Stimulated activated naive CD8-positive, alpha-beta T cell treated with anti-CD3 and anti-CD28 coated beads, Interleukin-15, amount 100 ng/mL, for 72 hours (primary cell): ENCODE data around the gene PTPRN2.

ENCODE experiments used
- ATAC-seq: fragments of 150-1000 bp; cut with Tn5 transposase; 2 replicates; pipeline ENCODE4 v1.10.0; 2021; ENCODE audit warnings: mild to moderate bottlenecking, moderate library complexity
- DNase-seq, 2 donors: peaks; one replicate each; pipeline ENCODE4 v3.0.0; 2021 to 2022
- H3K27ac Mint-ChIP-seq, 2 donors: one replicate each; pipeline ENCODE4 v1.8.0; 2022; ENCODE audit warnings: mild to moderate bottlenecking in 2 of 2, mixed read lengths in 2 of 2, moderate library complexity in 2 of 2
- H3K27me3 Mint-ChIP-seq: one replicate; pipeline ENCODE4 v1.8.0; 2022; ENCODE audit warnings: mixed read lengths
- H3K4me1 Mint-ChIP-seq: one replicate; pipeline ENCODE4 v1.8.0; 2022; ENCODE audit warnings: mild to moderate bottlenecking, mixed read lengths
- H3K4me3 Mint-ChIP-seq, 2 donors: one replicate each; pipeline ENCODE4 v1.8.0; 2022; ENCODE audit warnings: mild to moderate bottlenecking in 2 of 2, mixed read lengths in 2 of 2, moderate library complexity in 1 of 2
- H3K9me3 Mint-ChIP-seq, 2 donors: one replicate each; pipeline ENCODE4 v1.8.0; 2022; ENCODE audit warnings: mixed read lengths in 2 of 2

PTPRN2 gene

DNA sequence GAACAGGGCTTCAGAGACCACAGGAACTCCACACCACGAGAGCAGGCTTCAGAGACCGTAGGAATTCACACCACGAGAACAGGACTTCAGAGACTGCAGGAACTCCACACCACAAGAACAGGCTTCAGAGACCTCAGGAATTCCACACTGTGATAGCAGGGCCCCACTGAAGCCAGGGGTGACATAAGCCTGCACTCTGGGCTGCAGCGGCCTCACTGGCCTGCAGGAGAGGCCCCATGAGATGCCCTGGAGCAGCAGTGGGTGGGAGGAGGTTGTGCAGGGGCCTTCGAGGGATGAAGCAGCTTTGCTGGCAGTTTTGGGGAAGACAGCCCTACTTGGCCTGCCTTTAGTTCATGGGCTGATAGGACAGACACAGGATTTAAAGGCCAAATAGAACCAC lies 614.7 kb downstream of the PTPRN2 start:
- Mint-ChIP-seq H3K4me3 (no peak overlapping the region), H3K27ac (no peak overlapping the region), H3K27me3 (no peaks in the 10 kb centered on the region), H3K4me1 (no peaks in the 10 kb centered on the region), H3K9me3 (peaks cover 28 to 60% of the 10 kb centered on the region in 2 donors)
- no peak for DNase-seq
- no peak for ATAC-seq

DNA sequence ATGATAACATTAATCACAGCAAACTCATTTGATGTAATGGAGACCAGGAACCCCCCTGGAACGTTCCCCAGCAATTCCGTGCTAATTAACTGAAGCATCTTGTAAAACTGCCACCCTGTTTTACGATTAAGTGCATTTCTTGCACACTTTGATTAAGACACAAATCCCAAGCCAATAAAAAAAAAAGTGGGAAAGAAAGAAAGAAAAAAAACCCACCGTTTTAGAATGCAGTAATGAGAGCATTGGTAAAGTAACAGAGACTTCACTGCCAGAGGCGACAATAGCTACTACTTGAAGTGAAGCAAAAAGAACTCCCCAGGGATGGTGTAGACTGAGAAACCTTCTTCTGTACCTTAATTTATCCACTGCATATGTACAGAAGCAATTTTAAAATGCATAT lies 616.1 kb downstream of the PTPRN2 start:
- Mint-ChIP-seq H3K27ac (no peak overlapping the region), H3K4me3 (no peak overlapping the region)

GRCh38 chr7:157970744-157971143 lies 616.9 kb downstream of the PTPRN2 start:
- no peak for ATAC-seq
- H3K27me3 Mint-ChIP-seq: no peaks in the 10 kb centered on the region
- H3K27ac Mint-ChIP-seq: peak overlapping the region in 1 of 2 donors; percentile 4
- no peak for DNase-seq
- H3K9me3 Mint-ChIP-seq: peaks cover 28 to 58% of the 10 kb centered on the region in 2 donors
- H3K4me1 Mint-ChIP-seq: no peaks in the 10 kb centered on the region
- no peak overlapping the region for H3K4me3 Mint-ChIP-seq

More for the DNA sequence above, 616.1 kb downstream of the PTPRN2 start:
- Mint-ChIP-seq H3K27me3 (no peaks in the 10 kb centered on the region), H3K4me1 (no peaks in the 10 kb centered on the region), H3K9me3 (peaks cover 28 to 60% of the 10 kb centered on the region in 2 donors)
- ATAC-seq (no peak), DNase-seq (no peak)

DNA sequence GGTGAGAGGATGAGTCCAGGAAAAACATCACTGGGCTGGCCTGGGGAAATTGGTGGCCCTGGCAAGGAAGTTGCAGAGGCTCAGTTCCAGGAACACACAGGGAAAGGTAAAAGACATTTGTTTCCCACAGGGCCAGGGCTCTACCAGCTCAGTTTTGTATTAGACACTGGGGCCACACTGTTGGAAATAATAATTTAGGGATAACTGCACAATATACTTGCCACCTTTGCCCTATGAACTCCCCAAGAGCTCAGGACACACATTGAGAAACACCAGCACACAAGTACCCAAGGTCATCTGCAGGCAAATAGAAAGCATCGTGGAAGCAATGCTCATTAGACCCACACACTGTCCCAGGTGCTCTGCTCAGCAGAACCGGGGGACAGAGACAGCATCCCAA lies 617.6 kb downstream of the PTPRN2 start:
- DNase-seq: no peak
- peaks cover 23 to 50% of the 10 kb centered on the region in 2 donors for H3K9me3 Mint-ChIP-seq
- ATAC-seq: no peak
- no peaks in the 10 kb centered on the region for H3K4me1 Mint-ChIP-seq
- no peak overlapping the region for H3K27ac Mint-ChIP-seq
- H3K27me3 Mint-ChIP-seq: no peaks in the 10 kb centered on the region
- H3K4me3 Mint-ChIP-seq: no peak overlapping the region

DNA sequence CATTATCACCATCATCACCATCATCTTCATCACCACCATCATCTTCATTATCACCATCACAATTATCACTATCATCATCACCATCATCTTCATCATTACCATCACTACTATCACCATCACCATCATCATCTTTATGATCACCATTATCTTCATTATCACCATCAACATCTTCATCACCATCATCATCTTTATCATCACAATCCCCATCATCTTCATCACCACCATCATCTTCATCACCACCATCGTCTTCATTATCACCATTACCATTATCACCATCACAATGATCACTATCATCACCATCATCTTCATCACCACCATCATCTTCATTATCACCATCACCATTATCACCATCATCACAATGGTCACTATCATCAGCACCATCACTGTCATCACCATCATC lies 621.1 kb downstream of the PTPRN2 start:
- no peak overlapping the region for H3K27ac Mint-ChIP-seq
- ATAC-seq (no peak), DNase-seq (no peak)
- no peaks in the 10 kb centered on the region for H3K27me3 Mint-ChIP-seq
- H3K4me1 Mint-ChIP-seq: no peaks in the 10 kb centered on the region
- peaks cover 16 to 20% of the 10 kb centered on the region in 2 donors for H3K9me3 Mint-ChIP-seq
- no peak overlapping the region for H3K4me3 Mint-ChIP-seq

- no peak overlapping the region for H3K4me3 Mint-ChIP-seq
- DNase-seq (no peak), ATAC-seq (no peak)
- H3K27ac Mint-ChIP-seq: no peak overlapping the region
- no peaks in the 10 kb centered on the region for H3K4me1 Mint-ChIP-seq
- peaks cover 8% of the 10 kb centered on the region for H3K27me3 Mint-ChIP-seq
- peaks cover 4 to 5% of the 10 kb centered on the region in 2 donors for H3K9me3 Mint-ChIP-seq
Observed at GRCh38 chr7:157964521-157964920, 623.1 kb downstream of the PTPRN2 start.

DNA sequence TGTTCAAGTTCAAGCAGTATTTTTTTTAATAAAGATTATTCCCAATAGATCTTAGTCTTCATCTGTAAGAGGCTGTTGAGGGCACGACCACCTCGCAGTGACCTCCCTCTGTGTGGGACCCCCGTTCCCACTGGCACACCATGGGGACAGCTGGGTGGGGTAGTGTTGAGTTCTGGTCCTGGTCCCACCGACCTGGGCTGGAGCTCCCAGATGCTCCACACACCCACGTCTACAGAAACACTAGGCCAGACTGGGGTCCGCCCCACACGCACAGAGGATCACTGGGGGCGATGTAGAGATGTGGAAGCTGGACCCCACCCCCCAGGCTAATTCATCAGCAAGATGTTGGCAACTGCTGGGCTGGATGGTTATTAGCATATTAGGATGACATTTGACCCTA lies 623.6 kb downstream of the PTPRN2 start:
- ATAC-seq (no peak), DNase-seq (no peak)
- peaks cover 13% of the 10 kb centered on the region for H3K27me3 Mint-ChIP-seq
- H3K4me1 Mint-ChIP-seq: no peaks in the 10 kb centered on the region
- no peaks in the 10 kb centered on the region for H3K9me3 Mint-ChIP-seq
- H3K27ac Mint-ChIP-seq: no peak overlapping the region
- no peak overlapping the region for H3K4me3 Mint-ChIP-seq

GRCh38 chr7:157963526-157963925 lies 624.1 kb downstream of the PTPRN2 start:
- no peak overlapping the region for H3K4me3 Mint-ChIP-seq
- H3K27me3 Mint-ChIP-seq: peaks cover 15% of the 10 kb centered on the region
- H3K27ac Mint-ChIP-seq: no peak overlapping the region
- ATAC-seq (no peak), DNase-seq (no peak)
- no peaks in the 10 kb centered on the region for H3K9me3 Mint-ChIP-seq
- no peaks in the 10 kb centered on the region for H3K4me1 Mint-ChIP-seq

DNA sequence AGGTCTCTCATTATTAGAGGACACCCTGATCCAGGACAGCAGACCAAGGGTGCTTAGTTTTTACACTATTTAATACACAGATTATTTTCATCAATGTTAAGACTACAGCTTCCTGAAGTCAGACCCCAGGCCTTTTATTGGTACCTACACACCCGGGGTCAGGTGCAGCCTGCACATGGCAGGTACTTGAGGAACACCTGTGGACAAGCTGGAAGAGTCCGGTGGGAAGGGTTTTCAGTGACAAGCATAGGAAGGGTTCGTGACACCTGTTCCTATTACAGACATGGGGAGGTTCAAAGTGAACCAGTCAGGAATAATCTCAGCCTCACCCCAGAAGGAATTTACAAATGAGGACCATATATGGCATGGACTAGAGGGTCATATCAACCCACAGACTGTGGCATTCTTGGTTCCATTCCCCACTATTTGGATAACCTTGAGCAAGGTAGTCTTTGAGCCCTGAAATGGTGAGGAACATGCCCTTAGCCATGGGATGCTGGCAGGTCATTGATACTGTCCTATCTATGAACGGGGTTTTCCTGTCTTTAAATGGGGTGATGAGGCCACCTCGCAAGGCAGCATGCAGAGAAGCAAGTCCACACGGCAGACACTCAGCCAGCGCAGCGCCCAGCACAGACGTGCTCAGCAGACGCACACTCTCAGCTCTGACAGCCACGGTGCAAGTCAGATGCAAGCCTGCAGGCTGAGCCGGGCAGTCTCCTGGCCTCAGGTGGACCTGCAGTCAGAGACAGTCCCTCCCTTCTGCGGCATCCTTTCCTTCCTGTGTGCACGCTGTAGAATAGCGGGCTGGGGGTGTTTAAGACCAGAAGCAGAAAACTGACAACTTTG lies 624.9 kb downstream of the PTPRN2 start:
- no peaks in the 10 kb centered on the region for H3K9me3 Mint-ChIP-seq
- no peaks in the 10 kb centered on the region for H3K4me1 Mint-ChIP-seq
- ATAC-seq (no peak), DNase-seq (no peak)
- peaks cover 15% of the 10 kb centered on the region for H3K27me3 Mint-ChIP-seq
- no peak overlapping the region for H3K27ac Mint-ChIP-seq
- H3K4me3 Mint-ChIP-seq: no peak overlapping the region

DNA sequence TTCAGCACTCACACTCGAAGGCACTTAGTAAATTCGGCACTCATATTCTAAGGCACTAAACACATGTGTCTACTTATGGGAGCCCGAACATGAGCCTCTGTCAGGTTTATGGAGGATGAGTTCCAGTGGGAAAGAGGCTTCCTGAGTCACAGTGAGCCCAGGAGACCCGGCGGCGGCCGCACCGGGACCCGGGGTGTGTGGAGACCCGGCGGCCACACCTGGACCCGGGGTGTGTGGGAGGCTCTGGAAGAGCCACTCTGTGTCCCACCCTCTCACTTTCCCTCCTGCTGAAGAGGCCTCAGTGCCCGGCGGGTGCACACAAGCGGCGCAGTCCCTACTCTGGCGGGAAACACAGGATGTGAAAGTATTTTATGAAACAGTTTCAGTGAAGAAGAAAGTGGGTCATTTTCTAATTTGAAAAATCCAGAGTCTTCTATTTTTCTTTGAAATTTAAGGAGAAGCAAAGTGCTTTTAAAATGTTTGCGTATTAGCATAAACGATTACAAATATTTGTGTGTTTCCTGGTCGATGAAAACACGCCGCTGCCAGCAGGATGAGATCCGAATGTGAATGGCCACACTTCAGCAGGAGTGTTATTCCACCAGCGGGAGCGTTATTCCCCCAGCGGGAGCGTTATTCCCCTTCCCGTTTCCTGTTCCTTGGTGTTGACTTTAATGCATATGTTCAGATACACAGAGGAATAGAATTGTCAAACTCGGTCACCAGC lies 625.7 kb downstream of the PTPRN2 start:
- H3K4me3 Mint-ChIP-seq: no peak overlapping the region
- DNase-seq (no peak), ATAC-seq (peak; percentile 42)
- peaks cover 15% of the 10 kb centered on the region for H3K27me3 Mint-ChIP-seq
- no peak overlapping the region for H3K27ac Mint-ChIP-seq
- no peaks in the 10 kb centered on the region for H3K4me1 Mint-ChIP-seq
- no peaks in the 10 kb centered on the region for H3K9me3 Mint-ChIP-seq

DNA sequence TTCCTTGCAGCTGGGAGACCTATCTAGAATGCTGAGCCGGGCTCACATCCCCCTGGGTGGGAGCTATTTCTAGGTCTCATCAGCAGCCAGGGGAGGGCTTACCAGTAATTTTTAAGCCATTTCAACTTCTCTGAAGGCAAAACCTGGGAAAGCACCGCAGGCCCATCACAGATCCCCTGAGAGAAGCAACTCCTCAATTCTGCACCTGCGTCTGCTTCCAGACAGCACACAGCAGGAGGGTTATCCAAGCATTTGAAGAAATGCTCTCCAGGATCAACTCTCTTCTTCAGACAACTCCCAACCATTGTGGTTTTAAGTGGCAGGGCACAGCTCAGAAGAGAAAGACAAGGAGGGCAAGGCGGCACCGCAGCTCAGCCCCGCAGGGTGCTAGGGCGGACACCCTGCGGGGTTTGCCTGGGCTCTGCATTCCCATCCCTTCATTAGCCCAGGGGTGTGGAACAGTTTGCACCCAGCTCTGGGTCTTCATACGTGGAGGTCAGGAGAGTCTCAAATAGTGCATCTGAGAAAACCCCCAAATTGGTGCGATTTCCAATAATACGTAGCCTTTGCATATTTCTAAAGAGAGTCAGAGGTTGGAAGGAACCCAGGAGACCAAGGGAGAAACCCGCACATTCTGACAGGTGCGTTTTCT lies 632.1 kb downstream of the PTPRN2 start:
- DNase-seq (no peak), ATAC-seq (no peak)
- H3K27ac Mint-ChIP-seq: no peak overlapping the region
- H3K9me3 Mint-ChIP-seq: no peaks in the 10 kb centered on the region
- H3K4me1 Mint-ChIP-seq: no peaks in the 10 kb centered on the region
- H3K4me3 Mint-ChIP-seq: no peak overlapping the region
- peaks cover 15% of the 10 kb centered on the region for H3K27me3 Mint-ChIP-seq

DNA sequence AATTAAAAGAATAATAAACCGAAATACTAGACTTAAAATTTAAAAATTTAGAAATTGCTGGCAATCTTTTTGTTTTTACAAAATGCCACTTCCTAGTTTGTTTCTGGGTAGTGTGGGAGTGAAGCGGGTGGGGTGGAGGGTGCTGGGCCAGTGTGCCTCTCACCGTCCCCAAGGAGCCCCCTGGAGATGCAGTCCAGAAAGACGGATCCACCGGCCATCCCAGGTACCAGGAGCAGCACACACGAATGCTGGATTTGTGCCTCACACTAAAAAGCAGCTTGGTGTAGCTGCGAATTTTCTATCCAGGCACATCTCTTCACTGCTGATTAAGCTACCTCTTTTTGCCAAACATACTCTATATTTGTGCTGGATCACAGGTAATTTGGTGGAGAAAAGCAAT lies 632.7 kb downstream of the PTPRN2 start:
- ATAC-seq (no peak), DNase-seq (no peak)
- Mint-ChIP-seq H3K4me3 (no peak overlapping the region), H3K27ac (no peak overlapping the region), H3K9me3 (no peaks in the 10 kb centered on the region), H3K27me3 (peaks cover 10% of the 10 kb centered on the region), H3K4me1 (no peaks in the 10 kb centered on the region)

DNA sequence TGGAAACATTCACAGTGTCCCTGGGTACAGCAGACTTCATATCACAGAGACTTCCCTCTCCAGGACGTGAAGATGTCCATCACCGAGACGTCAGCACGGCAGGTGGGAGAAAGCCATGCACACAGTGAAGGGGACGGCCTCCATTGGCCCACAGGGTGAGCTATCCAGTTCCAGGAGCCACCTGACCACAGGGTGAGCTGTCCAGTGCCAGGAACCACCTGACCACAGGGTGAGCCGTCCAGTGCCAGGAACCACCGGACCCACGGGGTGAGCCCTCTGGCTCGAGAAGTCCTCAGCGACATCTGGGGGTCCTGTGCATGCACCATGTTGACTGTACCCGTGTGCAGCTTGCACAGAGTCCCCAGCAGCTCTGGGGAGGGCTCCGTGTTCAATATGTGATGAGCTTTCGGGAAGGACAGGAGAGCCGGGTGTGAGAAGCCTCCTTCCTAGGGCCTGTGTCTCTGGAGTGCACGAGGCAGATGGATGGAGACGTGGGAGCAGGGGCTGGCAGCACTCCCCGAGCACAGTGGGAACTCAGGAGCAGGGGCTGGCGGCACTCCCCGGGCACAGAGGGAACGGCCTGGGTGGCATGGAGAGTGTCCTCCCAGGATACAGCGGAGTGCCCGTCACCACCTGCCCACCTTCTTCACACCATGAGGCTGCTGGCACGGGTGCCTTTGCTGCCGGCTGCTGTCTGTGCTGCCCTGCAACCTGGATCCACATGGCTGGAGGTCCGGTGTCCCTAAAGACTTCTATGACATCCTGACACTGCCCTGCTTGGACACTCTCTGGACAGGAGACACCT lies 634.6 kb downstream of the PTPRN2 start:
- ATAC-seq (no peak), DNase-seq (no peak)
- Mint-ChIP-seq H3K4me3 (no peak overlapping the region), H3K27ac (no peak overlapping the region), H3K9me3 (peaks cover 0 to 5% of the 10 kb centered on the region in 2 donors), H3K4me1 (no peaks in the 10 kb centered on the region), H3K27me3 (no peaks in the 10 kb centered on the region)

DNA sequence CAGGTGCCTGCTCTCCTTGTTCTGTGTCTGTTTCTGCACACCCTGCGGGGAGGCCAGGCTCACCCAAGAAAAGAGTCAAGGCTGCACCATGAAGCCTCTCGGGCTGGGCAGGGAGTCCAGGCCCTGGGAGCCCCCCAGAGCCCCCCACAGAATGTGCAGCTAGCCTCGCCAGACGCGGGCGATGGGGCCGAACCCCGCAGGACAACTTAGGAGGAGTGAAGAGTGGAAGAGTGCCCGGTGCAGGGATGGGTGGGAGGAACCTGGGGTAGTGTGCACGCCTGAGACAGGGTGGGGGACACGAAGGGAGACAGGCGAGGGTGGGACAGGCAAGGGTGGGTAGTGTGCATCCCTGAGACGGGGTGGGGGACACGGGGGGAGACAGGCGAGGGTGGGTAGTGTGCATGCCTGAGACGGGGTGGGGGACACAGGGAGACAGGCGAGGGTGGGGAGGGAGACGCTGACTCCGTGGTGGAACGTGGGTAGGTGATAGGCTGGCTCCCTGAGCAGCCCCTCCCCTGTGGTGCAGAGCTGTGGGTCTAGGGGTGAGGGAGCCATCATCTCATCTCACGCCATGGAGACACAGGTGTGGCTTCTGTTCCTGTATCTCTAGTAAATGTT lies 635.5 kb downstream of the PTPRN2 start:
- H3K4me3 Mint-ChIP-seq: no peak overlapping the region
- ATAC-seq: peak; percentile 67
- H3K27me3 Mint-ChIP-seq: no peaks in the 10 kb centered on the region
- no peaks in the 10 kb centered on the region for H3K4me1 Mint-ChIP-seq
- H3K9me3 Mint-ChIP-seq: peaks cover 0 to 14% of the 10 kb centered on the region in 2 donors
- DNase-seq: no peak
- H3K27ac Mint-ChIP-seq: no peak overlapping the region
